Fibroblast of gingiva (primary cell): ENCODE results near the gene UCP3.

Source experiments
- DNase-seq: peaks from one replicate; pipeline ENCODE4 v3.0.0-alpha.2; 2011; ENCODE audit warnings: low read depth

Gene UCP3

DNA sequence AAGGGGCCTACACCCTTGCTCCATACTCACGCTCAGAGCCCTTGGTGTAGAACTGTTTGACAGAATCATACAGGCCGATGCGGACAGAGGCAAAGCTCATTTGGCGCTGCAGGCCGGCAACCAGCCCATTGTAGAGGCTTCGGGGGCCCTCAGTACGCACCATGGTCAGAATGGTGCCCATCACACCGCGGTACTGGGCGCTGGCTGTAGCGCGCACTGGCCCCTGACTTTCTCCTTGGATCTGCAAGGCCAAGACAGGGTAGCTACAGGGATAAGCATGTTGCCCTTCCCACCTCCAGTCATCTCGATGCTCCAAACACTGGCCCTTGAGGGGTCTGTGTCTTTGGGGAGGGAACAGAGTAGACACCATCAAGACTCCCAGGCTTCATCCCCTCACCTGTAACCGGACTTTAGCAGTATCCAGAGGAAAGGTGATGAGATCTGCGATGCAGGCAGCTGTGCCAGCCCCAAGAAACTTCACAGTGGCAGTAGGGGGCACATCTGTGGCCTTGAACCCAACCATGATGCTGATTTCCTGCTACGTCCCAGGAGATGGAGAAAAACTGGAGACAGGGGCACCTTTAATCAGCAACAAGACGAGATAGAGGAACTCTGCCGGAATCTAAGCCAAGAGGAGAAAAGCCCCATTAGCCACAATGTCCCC, 30.9 kb downstream of the UCP3 start:
- no peak for DNase-seq

- no peak for DNase-seq
Measured at GRCh38 chr11:73976451-73977151, 32.3 kb downstream of the UCP3 start.

GRCh38 chr11:73975479-73975757, 33.5 kb downstream of the UCP3 start:
- DNase-seq: no peak

- DNase-seq: no peak
Measured at GRCh38 chr11:73974604-73975478, 34.0 kb downstream of the UCP3 start.

GRCh38 chr11:73972620-73973449, 36.0 kb downstream of the UCP3 start:
- no peak for DNase-seq

DNA sequence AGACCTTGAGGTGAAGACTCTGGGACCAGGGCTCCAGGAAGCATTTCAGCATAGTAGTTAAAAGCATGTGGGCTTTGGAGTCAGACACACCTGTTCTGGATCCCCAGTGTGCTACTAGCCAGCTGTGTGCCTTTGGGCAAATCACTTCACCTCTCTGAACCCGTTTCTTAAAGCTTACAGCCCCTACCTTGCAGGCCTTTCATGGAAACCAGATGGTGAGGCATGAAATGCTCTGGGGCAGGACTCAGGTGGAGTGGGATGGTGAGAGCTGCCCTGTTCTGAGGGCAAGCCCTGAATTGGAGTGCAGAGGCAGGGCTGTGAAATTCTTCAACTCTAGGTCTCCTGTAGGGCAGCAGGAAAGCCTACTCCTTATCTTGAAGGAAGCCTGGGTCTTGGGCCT, 36.7 kb downstream of the UCP3 start:
- no peak for DNase-seq

DNA sequence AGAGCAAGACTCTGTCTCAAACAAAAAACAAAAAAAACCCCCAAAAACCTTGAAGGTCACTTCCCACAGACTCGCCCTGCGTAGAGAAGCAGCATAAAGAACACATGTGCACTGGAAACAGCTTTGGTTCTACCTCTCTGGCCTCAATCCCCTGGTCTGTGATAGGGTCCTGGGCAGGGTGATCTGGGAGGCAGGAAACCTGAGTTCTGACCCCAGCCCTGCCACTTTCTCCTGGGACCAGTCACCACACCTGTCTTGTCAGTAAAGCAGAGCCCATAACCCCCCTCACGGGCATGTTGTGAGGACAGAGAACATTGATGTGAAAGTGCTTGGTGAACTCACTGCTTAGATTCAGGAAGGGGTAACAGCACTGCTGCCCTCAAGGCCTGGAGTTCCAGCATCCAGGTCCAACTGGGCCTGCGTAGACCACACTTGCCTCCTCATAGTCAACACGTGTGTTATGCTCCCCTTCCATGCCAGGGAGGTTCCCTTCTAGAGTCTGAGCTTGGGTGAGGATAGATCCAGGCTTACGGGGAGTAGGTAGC, 37.6 kb downstream of the UCP3 start:
- DNase-seq: no peak

GRCh38 chr11:73969991-73970800, 38.7 kb downstream of the UCP3 start:
- no peak for DNase-seq

GRCh38 chr11:73969091-73969490, 39.8 kb downstream of the UCP3 start:
- DNase-seq: no peak

- DNase-seq: no peak
Measured at GRCh38 chr11:73968356-73968966, 40.4 kb downstream of the UCP3 start.

DNA sequence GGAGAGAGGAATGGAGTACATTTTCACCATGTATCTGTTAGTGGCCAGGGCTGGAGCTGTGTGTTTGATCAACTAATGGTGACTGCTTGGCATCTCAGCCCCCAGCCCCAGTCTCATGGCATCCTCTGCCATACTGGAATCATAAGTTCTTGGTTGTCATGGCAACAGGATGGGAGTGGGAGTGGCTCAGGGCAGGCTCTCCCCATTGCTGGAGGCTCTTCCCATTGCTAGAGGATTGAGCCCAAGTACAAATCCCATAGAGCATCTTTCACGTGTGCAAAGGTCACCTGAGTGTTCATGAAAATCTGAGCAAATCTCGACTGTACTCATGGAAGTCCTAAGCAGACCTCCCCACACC, 43.1 kb downstream of the UCP3 start:
- DNase-seq: no peak

GRCh38 chr11:73965076-73965763, 43.7 kb downstream of the UCP3 start:
- DNase-seq: no peak

- DNase-seq: no peak
Measured at GRCh38 chr11:73963861-73964260, 45.0 kb downstream of the UCP3 start.

DNA sequence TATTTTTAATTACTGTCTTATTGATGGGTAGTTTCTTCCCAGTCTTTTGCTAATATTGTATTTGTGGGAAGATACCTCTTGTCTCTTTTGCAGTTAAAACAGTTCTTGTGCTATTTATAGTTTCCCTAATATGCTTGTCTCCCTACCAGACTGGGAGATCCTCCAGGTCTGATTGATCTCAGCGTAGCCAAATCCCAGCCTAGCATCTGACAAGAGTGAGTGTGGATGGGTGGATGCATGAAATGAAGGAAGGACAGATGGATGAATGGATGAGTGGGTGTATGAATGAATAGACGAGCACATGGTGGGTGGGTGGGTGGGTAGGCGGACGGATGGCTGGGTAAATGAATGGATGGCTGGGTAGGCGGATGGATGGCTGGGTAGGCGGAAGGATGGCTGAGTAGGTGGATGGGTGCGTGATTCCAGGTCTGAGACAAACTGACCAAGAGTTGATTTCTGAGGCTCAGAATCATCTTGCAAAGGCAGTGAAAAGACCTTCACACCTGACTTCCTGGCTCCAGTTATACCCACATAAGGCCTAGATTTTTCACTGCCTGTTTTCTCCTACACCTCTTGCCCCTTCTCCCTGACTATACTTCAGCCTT, 46.7 kb downstream of the UCP3 start:
- no peak for DNase-seq

GRCh38 chr11:73961321-73961720, 47.6 kb downstream of the UCP3 start:
- no peak for DNase-seq

DNA sequence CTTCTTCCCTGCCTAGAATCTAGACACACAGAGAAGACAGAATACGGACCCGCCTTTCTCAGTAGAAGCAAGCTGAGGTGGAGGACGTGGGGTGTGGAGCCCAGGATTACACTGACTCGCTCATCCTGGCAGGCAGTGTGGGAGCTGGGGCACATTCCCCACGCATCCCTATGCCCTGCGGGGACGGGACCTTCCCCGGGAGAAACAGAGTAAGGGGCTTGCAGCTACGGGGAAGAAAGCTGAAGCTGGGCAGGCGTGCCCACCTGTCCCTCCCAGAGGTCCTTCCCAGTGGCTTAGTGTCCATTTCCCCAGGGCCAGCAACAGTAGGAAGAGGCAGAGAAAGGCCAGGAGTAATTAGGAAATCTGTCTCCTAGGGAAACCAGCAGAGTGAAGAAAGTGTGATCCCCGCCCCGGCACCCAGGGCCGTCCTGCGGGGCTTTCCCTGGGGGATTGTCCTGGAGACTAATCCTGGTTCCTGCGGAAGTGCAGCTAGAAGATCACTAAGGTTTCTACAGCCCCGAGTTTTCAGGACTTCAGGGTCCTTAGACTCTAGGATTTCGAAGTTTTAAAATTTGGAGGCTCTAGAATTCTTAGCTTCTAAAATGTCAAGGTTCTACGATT, 50.3 kb downstream of the UCP3 start:
- DNase-seq: no peak

GRCh38 chr11:73957654-73958361, 51.1 kb downstream of the UCP3 start:
- DNase-seq: no peak

DNA sequence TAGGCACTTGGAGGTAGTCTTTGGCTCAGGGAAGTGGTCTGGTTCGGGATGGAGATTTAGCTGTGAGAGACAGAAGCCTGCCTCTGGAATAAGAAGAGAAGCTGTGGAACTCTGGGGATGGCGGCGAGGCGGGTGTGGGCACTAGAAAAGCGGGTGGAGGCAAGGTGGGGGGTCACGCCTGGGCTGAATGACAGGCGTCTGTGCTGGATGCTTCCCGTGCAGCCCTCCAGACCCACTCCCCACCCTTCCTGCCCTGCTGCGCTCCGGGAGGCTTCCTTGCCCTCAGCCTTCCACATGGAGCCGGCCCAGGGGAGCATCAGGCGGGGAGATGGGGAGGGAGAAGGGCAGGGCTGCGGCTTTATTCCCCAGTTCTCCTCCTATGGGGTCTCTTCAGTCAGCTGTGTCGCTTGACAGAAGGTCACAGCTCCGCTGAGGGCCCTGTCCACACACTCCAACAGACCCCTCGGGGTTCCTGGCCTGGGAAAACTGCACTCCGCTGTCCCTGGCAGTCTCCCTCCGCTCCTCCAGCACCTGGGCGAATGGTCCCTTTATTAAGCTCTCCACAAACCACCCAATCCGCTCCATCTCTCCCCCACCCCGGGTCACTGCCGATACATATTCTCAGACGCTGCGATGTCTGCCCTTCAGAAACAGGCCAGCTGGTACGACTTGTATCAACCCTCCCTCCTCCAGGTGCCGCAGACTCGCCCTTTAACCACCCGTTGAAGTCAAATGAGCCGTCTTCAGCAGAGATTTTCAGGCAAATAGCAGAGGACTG, 51.8 kb downstream of the UCP3 start:
- no peak for DNase-seq
